GM12873 (cell line): Measurements from ENCODE around the gene NUBP2.

Experiments
- CTCF ChIP-seq: IDR thresholded peaks from 2 replicates; pipeline ENCODE4 v1.5.1; 2012; ENCODE audit warnings: low read depth, mild to moderate bottlenecking, moderate library complexity, low read length, control low read depth; ENCODE audit not compliant: insufficient read depth; ENCODE audit errors: missing control alignments

Gene NUBP2

GRCh38 chr16:1782408-1783264 is at the start of gene NUBP2, which contains the start of gene SPSB3:
Gene NUBP2, plus strand, starts transcription at chr16:1782960. Its CDS starts 61 bp downstream, at chr16:1783021.
Gene SPSB3, minus strand, starts transcription at chr16:1782571. Its CDS starts 1,088 bp downstream, at chr16:1781483.
- no peak for TF ChIP-seq CTCF

- no peak for TF ChIP-seq CTCF
Measured at GRCh38 chr16:1734123-1734522, 48.6 kb upstream of the NUBP2 start.

- no peak for TF ChIP-seq CTCF
Measured at GRCh38 chr16:1734816-1735215, 47.9 kb upstream of the NUBP2 start.

GRCh38 chr16:1740234-1740633 is 42.5 kb upstream of the NUBP2 start:
- TF ChIP-seq CTCF, result no peak

GRCh38 chr16:1740781-1741490 is 41.8 kb upstream of the NUBP2 start:
- no peak for TF ChIP-seq CTCF

- no peak for TF ChIP-seq CTCF
Measured at GRCh38 chr16:1741553-1742165, 41.1 kb upstream of the NUBP2 start.
